OCI-LY7 (cell line): Measurements from ENCODE around the gene ZNF438. TPM values are rescaled to one million over a fixed set of nuclear protein-coding genes. Genes with fewer than 3 reads are reported as not detected.

Source experiments
- BruUV-seq: library from RNA; stranded (reverse); fragments of 400-500 nt; replicated peaks from 2 replicates; lab custom pipeline; 2021; lab: Mats Ljungman, UMichigan
- CTCF ChIA-PET: fragments of 300-600 bp; sonication (Branson Sonifier 250); formaldehyde crosslinking; loops from one replicate; lab custom pipeline; 2022; ENCODE audit warnings: antibody characterized with exemption; ENCODE audit not compliant: unreplicated experiment; lab: Charles Lee
- POLR2A ChIA-PET: fragments of 300-600 bp; sonication (Branson Sonifier 250); formaldehyde crosslinking; loops from one replicate; lab custom pipeline; 2022; ENCODE audit warnings: antibody characterized with exemption; lab: Charles Lee
- DNase-seq: peaks from one replicate; pipeline ENCODE4 v3.0.0-alpha.2; 2015; ENCODE audit warnings: low spot score
- H2AFZ ChIP-seq: fragments of 200-600 bp; sonication (generic), shearing (Covaris generic); 2 replicates; pipeline ENCODE4 v1.6.1; 2014; ENCODE audit warnings: mild to moderate bottlenecking, antibody characterized with exemption, low read length, moderate library complexity
- H3K27ac ChIP-seq: fragments of 200-600 bp; sonication (generic); 2 replicates; pipeline ENCODE4 v1.5.1; 2014; ENCODE audit warnings: mixed run types, low read depth, mild to moderate bottlenecking, moderate library complexity, low read length, inconsistent platforms; ENCODE audit not compliant: poor library complexity, severe bottlenecking
- H3K36me3 ChIP-seq: fragments of 200-600 bp; sonication (generic); 2 replicates; pipeline ENCODE4 v1.6.1; 2014; ENCODE audit warnings: mild to moderate bottlenecking, antibody characterized with exemption, low read length, moderate library complexity, mixed read lengths; ENCODE audit not compliant: insufficient read depth
- H3K4me1 ChIP-seq: fragments of 200-600 bp; sonication (generic); 2 replicates; pipeline ENCODE4 v1.5.1; 2014; ENCODE audit warnings: mild to moderate bottlenecking, low read length; ENCODE audit not compliant: insufficient read depth, poor library complexity, severe bottlenecking
- H3K4me2 ChIP-seq: fragments of 200-600 bp; sonication (generic); 2 replicates; pipeline ENCODE4 v1.6.1; 2014; ENCODE audit warnings: mild to moderate bottlenecking, low read length
- H3K4me3 ChIP-seq: fragments of 200-600 bp; sonication (generic); 2 replicates; pipeline ENCODE4 v1.5.1; 2014; ENCODE audit warnings: mild to moderate bottlenecking, low read depth, low read length; ENCODE audit not compliant: poor library complexity, severe bottlenecking
- H3K79me2 ChIP-seq: fragments of 200-600 bp; sonication (generic); 2 replicates; pipeline ENCODE4 v1.6.1; 2016; ENCODE audit warnings: low read depth, mild to moderate bottlenecking, low read length, moderate library complexity, mixed read lengths; ENCODE audit not compliant: insufficient read depth
- H3K9me2 ChIP-seq: fragments of 200-600 bp; sonication (generic); 2 replicates; pipeline ENCODE4 v1.6.1; 2016; ENCODE audit warnings: mild to moderate bottlenecking, low read length, mixed read lengths; ENCODE audit not compliant: insufficient read depth
- H3K9me3 ChIP-seq: fragments of 200-600 bp; sonication (generic); 2 replicates; pipeline ENCODE4 v1.6.1; 2014; ENCODE audit warnings: mild to moderate bottlenecking, mixed run types, low read length, mixed read lengths
- H4K20me1 ChIP-seq: fragments of 200-600 bp; sonication (generic); 2 replicates; pipeline ENCODE4 v1.6.1; 2014; ENCODE audit warnings: mild to moderate bottlenecking, antibody characterized with exemption, low read length, moderate library complexity, mixed read lengths; ENCODE audit not compliant: insufficient read depth
- EZH2phosphoT487 ChIP-seq: fragments of 200-600 bp; sonication (generic); IDR thresholded peaks from 2 replicates; pipeline ENCODE4 v1.6.1; 2018; ENCODE audit warnings: low read depth, borderline replicate concordance, mild to moderate bottlenecking, mixed run types, antibody characterized with exemption, low read length, moderate library complexity, mixed read lengths
- intact Hi-C: fragments of 100-400 bp; cut with micrococcal nuclease; formaldehyde crosslinking; loops from one replicate; pipeline ENCODE4 v1.10.0; 2022; ENCODE audit not compliant: unreplicated experiment
- total RNA-seq, 2 experiments: library from RNA; depleted of rRNA in 1 of 2; stranded (reverse); fragments of >200 nt in 1 of 2; shearing (Covaris generic) in 1 of 2; gene quantifications; 2 replicates each; pipeline ENCODE4 v1.2.3, GENCODE V29; 2014 to 2022
- TF ChIP-seq, protein P1 (sequence below): fragments of 200-600 bp; sonication (generic); conservative IDR thresholded peaks from 2 replicates; pipeline ENCODE4 v1.5.1; 2014; ENCODE audit warnings: mild to moderate bottlenecking, antibody characterized with exemption, low read length, moderate library complexity, mixed read lengths

ZNF438 gene
- total RNA-seq, 2 experiments from 2014 or later = 2.0 to 2.5 TPM

DNA sequence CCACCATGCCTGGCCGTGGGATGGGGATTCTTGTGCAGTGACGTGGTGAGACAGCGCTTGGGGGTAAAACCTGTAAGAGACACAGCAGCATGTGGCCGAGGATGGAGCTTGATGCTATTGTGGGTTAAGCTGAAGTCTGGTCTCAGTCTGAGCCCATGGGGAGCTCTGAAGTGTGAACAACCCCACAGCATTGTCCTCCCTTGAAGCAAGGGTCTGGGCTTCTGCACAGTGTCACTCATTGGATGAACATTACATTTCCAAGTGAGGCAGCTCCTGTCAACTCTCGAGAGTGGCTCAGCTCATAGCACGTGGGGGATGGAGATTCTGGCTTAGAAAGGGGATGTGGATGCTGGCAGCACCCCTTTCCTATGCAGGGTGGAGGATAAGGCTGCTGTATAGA lies 32.2 kb upstream of the ZNF438 start:
- no peaks in the 10 kb centered on the region for H3K4me1 ChIP-seq
- H3K79me2 ChIP-seq = no peaks in the 10 kb centered on the region
- no TSS peak for BruUV-seq
- no peak overlapping the region for H3K4me2 ChIP-seq
- DNase-seq = no peak
- H3K4me3 ChIP-seq = no peak overlapping the region
- intact Hi-C loops = no loop called here
- no peaks in the 10 kb centered on the region for H3K9me3 ChIP-seq
- no peaks in the 10 kb centered on the region for H3K9me2 ChIP-seq
- POLR2A ChIA-PET = no interaction called here
- CTCF ChIA-PET = no interaction called here
- no peaks in the 10 kb centered on the region for H3K36me3 ChIP-seq
- H4K20me1 ChIP-seq = no peaks in the 10 kb centered on the region
- no peak for TF ChIP-seq EZH2phosphoT487
- TF ChIP-seq, protein P1, sequence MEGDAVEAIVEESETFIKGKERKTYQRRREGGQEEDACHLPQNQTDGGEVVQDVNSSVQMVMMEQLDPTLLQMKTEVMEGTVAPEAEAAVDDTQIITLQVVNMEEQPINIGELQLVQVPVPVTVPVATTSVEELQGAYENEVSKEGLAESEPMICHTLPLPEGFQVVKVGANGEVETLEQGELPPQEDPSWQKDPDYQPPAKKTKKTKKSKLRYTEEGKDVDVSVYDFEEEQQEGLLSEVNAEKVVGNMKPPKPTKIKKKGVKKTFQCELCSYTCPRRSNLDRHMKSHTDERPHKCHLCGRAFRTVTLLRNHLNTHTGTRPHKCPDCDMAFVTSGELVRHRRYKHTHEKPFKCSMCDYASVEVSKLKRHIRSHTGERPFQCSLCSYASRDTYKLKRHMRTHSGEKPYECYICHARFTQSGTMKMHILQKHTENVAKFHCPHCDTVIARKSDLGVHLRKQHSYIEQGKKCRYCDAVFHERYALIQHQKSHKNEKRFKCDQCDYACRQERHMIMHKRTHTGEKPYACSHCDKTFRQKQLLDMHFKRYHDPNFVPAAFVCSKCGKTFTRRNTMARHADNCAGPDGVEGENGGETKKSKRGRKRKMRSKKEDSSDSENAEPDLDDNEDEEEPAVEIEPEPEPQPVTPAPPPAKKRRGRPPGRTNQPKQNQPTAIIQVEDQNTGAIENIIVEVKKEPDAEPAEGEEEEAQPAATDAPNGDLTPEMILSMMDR = no peak
- H2AFZ ChIP-seq = no peak overlapping the region
- H3K27ac ChIP-seq = no peak overlapping the region

- no peak overlapping the region for H3K4me3 ChIP-seq
- TF ChIP-seq, protein P1 = no peak
- no peak for TF ChIP-seq EZH2phosphoT487
- DNase-seq = no peak
- ChIA-PET CTCF (no interaction called here), POLR2A (interaction anchor here (0.7 kb wide), 1 partner anchor 97 kb away, joined by 3 read pairs; no protein-coding TSS in a partner anchor)
- no peaks in the 10 kb centered on the region for H3K9me2 ChIP-seq
- no peaks in the 10 kb centered on the region for H3K36me3 ChIP-seq
- no peak overlapping the region for H2AFZ ChIP-seq
- H3K4me2 ChIP-seq = no peak overlapping the region
- H4K20me1 ChIP-seq = no peaks in the 10 kb centered on the region
- intact Hi-C loops = no loop called here
- H3K79me2 ChIP-seq = no peaks in the 10 kb centered on the region
- H3K4me1 ChIP-seq = no peaks in the 10 kb centered on the region
- BruUV-seq = no TSS peak
- H3K9me3 ChIP-seq = no peaks in the 10 kb centered on the region
- H3K27ac ChIP-seq = no peak overlapping the region
Observed at GRCh38 chr10:31062856-31063255, 31.2 kb upstream of the ZNF438 start.

DNA sequence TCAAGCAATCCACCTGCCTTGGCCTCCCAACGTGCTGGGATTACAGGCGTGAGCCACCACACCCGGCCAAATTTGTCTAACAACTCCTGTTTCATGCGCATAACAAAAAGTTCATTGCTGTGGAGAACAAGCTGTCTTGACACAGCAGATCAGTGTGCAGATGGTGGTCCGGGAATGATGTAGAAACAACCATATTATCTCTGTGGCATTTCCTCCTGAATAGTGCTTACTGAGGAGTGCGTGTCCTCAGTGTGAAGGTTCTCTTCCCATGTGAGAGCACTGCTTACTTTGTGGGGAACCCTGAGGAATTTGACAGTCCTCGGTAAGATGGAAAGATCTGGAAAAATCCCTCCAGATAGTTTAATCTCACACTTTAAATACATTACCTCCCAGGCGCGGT lies 30.3 kb upstream of the ZNF438 start:
- CTCF ChIA-PET = no interaction called here
- intact Hi-C loops = no loop called here
- Histone ChIP-seq H2AFZ (no peak overlapping the region), H3K4me3 (no peak overlapping the region), H4K20me1 (no peaks in the 10 kb centered on the region), H3K9me2 (no peaks in the 10 kb centered on the region), H3K36me3 (no peaks in the 10 kb centered on the region), H3K4me2 (no peak overlapping the region), H3K4me1 (no peaks in the 10 kb centered on the region), H3K9me3 (no peaks in the 10 kb centered on the region), H3K79me2 (no peaks in the 10 kb centered on the region), H3K27ac (no peak overlapping the region)
- no peak for TF ChIP-seq EZH2phosphoT487
- TF ChIP-seq, protein P1 = no peak
- no peak for DNase-seq
- POLR2A ChIA-PET = no interaction called here
- BruUV-seq = no TSS peak
